GM19397 (cell line): Measurements from ENCODE around the gene ZNF366.

Source experiments
- ATAC-seq: cut with Tn5 transposase; IDR thresholded peaks from one replicate; pipeline ENCODE4 v1.9.1; 2021; ENCODE audit warnings: mild to moderate bottlenecking, moderate library complexity; ENCODE audit not compliant: unreplicated experiment

The ZNF366 gene

GRCh38 chr5:72523960-72524582, 16.9 kb upstream of the ZNF366 start:
- ATAC-seq, result no peak

GRCh38 chr5:72522607-72523006, 15.4 kb upstream of the ZNF366 start:
- ATAC-seq, result no peak

GRCh38 chr5:72519111-72519510, 11.9 kb upstream of the ZNF366 start:
- ATAC-seq, result no peak

- ATAC-seq, result no peak
Observed at GRCh38 chr5:72518001-72518683, 10.9 kb upstream of the ZNF366 start.

DNA sequence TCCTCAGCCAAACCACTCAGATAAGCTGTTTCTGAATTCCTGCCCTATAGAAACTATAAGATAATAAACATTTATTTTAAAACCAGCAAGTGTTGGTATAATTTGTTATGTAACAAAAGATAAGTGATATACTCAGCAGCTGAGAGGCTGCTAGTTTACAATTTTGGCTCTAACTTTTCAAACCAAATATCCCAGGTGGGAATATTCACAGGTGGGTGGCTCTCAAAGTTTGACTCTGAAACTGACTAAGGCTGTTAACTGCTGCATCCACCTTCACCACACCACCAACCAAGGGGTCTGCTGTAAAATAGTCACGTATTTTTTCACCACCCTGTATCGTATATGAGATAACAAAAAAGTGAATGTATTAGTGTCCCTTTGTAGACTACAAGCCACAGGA, 9.7 kb upstream of the ZNF366 start:
- ATAC-seq, result no peak

DNA sequence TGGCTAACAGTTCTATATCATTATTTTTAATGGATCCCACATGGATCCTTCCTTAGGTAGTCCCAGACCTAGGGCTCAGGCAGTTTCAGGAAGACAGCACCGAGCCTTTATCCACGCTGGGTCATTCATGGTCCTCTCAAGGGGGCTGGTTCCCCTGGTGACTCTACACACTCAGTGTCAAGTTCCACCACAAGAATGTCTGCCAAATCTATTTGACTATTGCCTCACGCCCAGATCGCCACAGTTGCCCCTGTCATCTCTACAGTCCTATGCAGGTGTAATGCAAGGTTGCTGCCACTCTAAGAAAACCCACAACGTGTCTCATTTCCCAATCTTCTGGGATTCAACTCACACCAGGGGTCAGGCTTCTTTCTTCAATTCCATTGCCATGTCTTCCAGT, 8.0 kb upstream of the ZNF366 start:
- no peak for ATAC-seq

- ATAC-seq, result no peak
Observed at GRCh38 chr5:72512593-72512860, 5.3 kb upstream of the ZNF366 start.

- ATAC-seq, result no peak
Observed at GRCh38 chr5:72511774-72512592, 4.8 kb upstream of the ZNF366 start.

GRCh38 chr5:72511366-72511765, 4.2 kb upstream of the ZNF366 start:
- ATAC-seq, result no peak

DNA sequence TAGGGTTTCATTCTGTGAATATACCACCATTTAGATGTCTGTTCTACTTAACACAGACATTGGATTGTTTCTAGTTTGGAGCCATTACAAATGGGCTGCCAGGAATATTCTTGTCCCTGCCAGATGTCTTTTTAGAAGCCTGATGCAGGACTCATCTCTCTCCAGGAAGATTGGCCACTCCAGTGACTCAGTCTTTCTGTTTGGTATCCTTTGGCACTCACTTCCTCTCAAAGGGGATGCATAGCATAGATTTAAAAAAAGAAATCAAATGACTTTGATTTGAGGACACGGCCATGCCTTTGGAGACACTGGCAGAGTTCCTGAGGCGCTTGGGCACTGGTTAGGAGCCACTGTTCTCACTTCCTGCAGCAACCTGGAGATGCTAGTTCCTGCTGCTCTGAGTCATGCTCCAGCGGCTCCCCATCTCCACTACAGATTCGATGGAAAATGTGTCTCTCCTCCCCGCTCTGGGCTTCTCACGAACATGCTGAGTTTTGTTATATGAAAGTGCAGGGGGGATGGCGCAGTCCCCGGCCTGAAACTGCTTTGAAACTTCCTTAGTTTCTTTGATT, 3.5 kb upstream of the ZNF366 start:
- ATAC-seq, result no peak

DNA sequence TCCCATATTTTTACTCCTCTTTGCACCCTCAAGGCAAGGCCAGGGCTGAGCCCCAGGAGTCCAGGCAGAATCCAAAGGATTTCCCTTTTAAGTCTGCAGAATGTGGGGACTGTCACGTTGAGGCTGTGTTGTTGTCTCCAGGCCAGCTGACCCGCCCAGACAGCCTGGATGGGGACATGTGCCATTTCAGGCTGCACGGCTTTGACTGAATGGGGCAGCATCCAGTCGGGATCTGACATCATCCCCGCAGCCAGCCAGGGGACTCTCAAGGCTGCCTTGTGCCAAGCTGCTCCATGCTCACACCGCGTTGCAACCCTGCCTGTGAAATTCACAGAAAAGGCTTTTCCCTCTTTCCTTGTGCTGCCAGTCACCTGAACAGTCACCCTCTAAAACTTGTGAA, 2.2 kb upstream of the ZNF366 start:
- no peak for ATAC-seq

- peak; percentile 85 for ATAC-seq
Observed at GRCh38 chr5:72508241-72509170, 1.3 kb upstream of the ZNF366 start.

DNA sequence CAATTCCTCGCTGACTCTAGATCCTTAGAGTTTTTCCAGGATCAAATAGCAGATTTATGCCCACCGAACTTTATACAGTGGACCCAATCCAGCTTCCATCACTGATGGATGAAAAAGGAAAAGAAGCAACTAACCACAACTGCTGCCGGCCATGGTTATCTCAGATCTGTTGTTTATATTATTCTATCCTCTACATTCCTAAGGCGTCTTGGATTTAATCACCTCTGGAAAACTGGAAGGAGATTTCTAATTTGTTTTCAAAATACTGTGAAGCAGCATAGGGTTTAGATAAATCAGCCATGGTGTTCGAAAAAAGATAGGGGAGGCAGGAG, 663 bp upstream of the ZNF366 start:
- no peak for ATAC-seq

- no peak for ATAC-seq
Observed at GRCh38 chr5:72506158-72506549, 1.1 kb downstream of the ZNF366 start.

DNA sequence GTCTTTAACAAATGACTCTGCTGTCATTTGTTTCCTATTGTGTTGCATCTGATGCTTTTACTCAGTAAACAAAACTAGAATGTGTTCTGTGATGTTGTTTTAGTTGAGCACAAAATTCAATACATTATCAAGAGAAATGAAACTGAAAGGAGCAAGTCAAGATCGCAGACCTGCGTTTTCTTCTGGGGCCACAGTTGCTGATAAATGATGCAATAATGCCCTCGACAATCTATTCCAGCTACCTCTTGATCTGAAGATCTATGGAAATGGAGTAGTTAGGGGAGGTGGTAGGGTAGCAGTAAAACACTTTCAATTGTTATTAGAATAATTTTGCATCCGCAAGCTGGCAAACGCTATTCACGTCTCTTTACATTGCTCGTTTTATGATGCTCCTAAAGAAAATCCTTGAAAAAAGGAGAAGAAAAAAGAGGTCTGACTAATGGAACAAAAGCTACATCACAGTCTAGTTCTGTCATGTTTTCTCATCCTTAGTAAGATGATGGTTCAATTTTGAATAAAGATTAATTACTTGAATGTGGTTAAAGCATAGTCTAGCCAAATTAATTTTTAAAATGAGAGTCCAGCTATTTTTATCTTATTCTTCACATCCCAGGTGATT, 1.6 kb downstream of the ZNF366 start:
- no peak for ATAC-seq

GRCh38 chr5:72505016-72505415, 2.2 kb downstream of the ZNF366 start:
- no peak for ATAC-seq

DNA sequence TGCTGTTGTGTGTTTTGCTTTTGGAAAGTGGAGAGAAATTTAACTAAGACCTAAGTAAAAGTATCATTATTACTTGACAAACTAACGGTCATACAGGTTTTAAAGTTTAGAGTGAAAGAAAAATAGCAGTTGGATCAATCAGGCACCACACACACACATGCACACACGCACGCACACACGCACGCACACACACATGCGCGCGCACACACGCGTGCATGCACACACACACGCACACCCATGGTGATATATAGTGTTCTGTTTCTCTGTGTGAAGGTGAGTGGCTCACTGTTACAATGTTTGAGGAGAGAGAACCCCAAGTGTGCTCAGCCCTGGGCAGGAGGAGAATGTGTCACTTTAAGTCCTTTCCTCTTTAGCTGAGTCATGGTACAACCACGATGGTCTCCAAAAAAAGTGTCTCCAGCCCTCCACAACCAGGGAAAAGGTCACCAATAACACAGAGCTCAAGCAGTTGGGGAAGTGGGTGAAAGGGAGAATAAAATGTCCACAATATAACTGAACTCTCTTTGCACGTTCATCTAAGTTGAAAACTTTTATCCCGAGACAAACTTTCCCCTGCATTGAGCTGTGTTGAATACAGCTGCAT, 3.2 kb downstream of the ZNF366 start:
- no peak for ATAC-seq

GRCh38 chr5:72501488-72501887, 5.7 kb downstream of the ZNF366 start:
- ATAC-seq, result no peak

DNA sequence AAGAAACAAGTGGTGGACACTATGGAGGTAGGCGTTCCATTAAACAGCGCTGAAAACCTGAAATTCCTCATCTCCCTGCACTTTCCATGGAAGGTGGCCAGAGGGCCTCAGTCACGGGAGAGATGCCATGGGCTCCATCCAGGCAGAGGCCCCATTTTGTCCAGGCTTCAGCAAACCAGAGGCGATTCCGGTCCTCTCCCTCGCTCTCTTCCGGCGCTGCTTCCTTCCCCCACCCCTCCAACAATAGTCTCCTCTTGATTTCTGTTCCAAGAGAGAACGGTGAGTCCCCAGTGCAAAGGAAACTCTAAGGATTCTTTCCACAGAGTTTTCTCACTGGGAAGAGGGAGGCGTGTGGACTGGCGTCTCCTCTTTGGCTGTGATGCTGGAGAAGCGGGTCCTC, 7.5 kb downstream of the ZNF366 start:
- no peak for ATAC-seq

DNA sequence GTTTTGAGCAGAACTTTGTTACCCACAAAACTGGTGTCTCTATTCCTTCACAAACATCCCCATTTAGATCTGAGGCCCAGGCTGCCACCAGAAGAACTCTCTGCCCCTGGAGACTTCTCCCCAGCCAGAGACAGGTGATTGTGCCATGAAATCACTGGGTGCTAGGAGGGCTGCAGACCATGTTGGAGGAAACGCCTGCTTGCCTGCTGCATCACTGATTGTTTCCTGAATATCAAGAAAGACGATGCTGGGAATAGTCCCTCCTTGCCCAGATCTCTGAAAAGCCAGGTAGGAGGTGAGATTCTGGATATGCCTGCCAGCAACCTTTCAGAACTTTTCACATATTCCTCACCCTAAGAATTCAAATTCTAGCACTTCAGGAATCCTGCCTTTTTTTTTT, 8.1 kb downstream of the ZNF366 start:
- no peak for ATAC-seq
